Measurements from ENCODE around the gene MMAB.

- TF ChIP-seq USF2 (IDR thresholded peaks at IDR 0.05), result no peak
- TF ChIP-seq, protein P1, sequence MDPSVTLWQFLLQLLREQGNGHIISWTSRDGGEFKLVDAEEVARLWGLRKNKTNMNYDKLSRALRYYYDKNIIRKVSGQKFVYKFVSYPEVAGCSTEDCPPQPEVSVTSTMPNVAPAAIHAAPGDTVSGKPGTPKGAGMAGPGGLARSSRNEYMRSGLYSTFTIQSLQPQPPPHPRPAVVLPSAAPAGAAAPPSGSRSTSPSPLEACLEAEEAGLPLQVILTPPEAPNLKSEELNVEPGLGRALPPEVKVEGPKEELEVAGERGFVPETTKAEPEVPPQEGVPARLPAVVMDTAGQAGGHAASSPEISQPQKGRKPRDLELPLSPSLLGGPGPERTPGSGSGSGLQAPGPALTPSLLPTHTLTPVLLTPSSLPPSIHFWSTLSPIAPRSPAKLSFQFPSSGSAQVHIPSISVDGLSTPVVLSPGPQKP (IDR thresholded peaks at IDR 0.05; ENCODE audit: low read depth, low read length), result no peak
Measured at GRCh38 chr12:109538191-109538863, 35.0 kb downstream of the MMAB start.
